ENCODE measurements around the gene KLF5. TPM values are rescaled to one million over a fixed set of nuclear protein-coding genes. Genes with fewer than 3 reads are reported as not detected.

KLF5 gene
- total RNA-seq (10 to 100 TPM in 1 of 9 donors, 1 to 10 TPM in 8; 2.0 to 10.3 (median 4.3) TPM), polyA plus RNA-seq (1 to 10 TPM; 5.3 to 8.5 (median 5.6) TPM)
- long read RNA-seq, donor 1, partial matches to known transcripts = 0 of 1 reads
- long read RNA-seq, donor 1, other reads (novel, unspliced or antisense) = 0 of 1 reads
- long read RNA-seq, donor 2 = 0 reads
- long read RNA-seq, donor 3 = 0 reads
- long read RNA-seq, donor 4 = 0 reads
- long read RNA-seq, donor 5, partial matches to known transcripts = 0 of 3 reads
- long read RNA-seq, donor 5, other reads (novel, unspliced or antisense) = 0 of 3 reads
- long read RNA-seq, donor 6, partial matches to known transcripts = 0 of 1 reads
- long read RNA-seq, donor 6, other reads (novel, unspliced or antisense) = 1 of 1 reads
- long read RNA-seq, donor 7 = 0 reads
- long read RNA-seq, donor 8, partial matches to known transcripts = 0 of 1 reads
- long read RNA-seq, donor 8, other reads (novel, unspliced or antisense) = 0 of 1 reads
- long read RNA-seq, donor 9 = 0 reads
- long read RNA-seq, donor 10, partial matches to known transcripts = 0 of 1 reads
- long read RNA-seq, donor 10, other reads (novel, unspliced or antisense) = 0 of 1 reads

- Histone ChIP-seq H3K9me3 (replicated peaks in 1 of 3) (no peaks in the 10 kb centered on the region), H3K27me3 (peaks cover 18% of the 10 kb centered on the region), H3K4me1 (replicated peaks in 1 of 2) (peaks cover 0 to 5% of the 10 kb centered on the region in 2 donors), H3K4me3 (peak within 1 kb of the TSS in 2 of 4 donors; percentile 59 to 81), H3K27ac (peak within 1 kb of the TSS in 2 of 5 donors; percentile 56 to 81), H3K36me3 (replicated peaks in 1 of 2) (no peaks in the 10 kb centered on the region)
- intact Hi-C loops (cut with DNase I) = no loop called here
- 0 to 1% (median 1%) methylated on average over 13 to 93 of the region's 93 CpGs for WGBS, 4 donors
- DNase-seq = peak; percentile 93 to 97 (median 96)
- TF ChIP-seq POLR2A (IDR thresholded peaks at IDR 0.05) (peak; percentile 52 to 75), CTCF (IDR thresholded peaks at IDR 0.05) (no peak)
These were observed at the start of gene KLF5 for GRCh38 chr13:73058736-73059459. Gene KLF5, plus strand, starts transcription at chr13:73059005. Its CDS starts 323 bp downstream, at chr13:73059328.

GRCh38 chr13:73011751-73012150 is 47.1 kb upstream of the KLF5 start:
- TF ChIP-seq POLR2A (IDR thresholded peaks at IDR 0.05) (no peak), CTCF (IDR thresholded peaks at IDR 0.05) (no peak)
- 84 to 97% (median 92%) methylated on average over 5 of the region's 5 CpGs for WGBS, 4 donors
- H3K36me3 ChIP-seq (replicated peaks in 1 of 2) = peaks cover 0 to 5% of the 10 kb centered on the region in 2 donors
- H3K9me3 ChIP-seq (replicated peaks in 1 of 3) = no peaks in the 10 kb centered on the region
- no peaks in the 10 kb centered on the region for H3K4me1 ChIP-seq (replicated peaks in 1 of 2)
- no peaks in the 10 kb centered on the region for H3K27me3 ChIP-seq
- no peak overlapping the region for H3K4me3 ChIP-seq
- DNase-seq = no peak
- intact Hi-C loops (cut with DNase I) = no loop called here
- H3K27ac ChIP-seq = no peak overlapping the region

GRCh38 chr13:73015805-73016204 is 43.0 kb upstream of the KLF5 start:
- intact Hi-C loops (cut with DNase I) = no loop called here
- no peak overlapping the region for H3K4me3 ChIP-seq
- H3K4me1 ChIP-seq (replicated peaks in 1 of 2) = no peaks in the 10 kb centered on the region
- H3K27ac ChIP-seq = no peak overlapping the region
- H3K36me3 ChIP-seq (replicated peaks in 1 of 2) = peaks cover 0 to 5% of the 10 kb centered on the region in 2 donors
- no peaks in the 10 kb centered on the region for H3K9me3 ChIP-seq (replicated peaks in 1 of 3)
- no peak for DNase-seq
- no peaks in the 10 kb centered on the region for H3K27me3 ChIP-seq
- TF ChIP-seq CTCF (IDR thresholded peaks at IDR 0.05) = no peak
- TF ChIP-seq POLR2A (IDR thresholded peaks at IDR 0.05) = no peak
- 95 to 100% (median 96%) methylated on average over 1 of the region's 1 CpG for WGBS, 4 donors

- Histone ChIP-seq H3K36me3 (replicated peaks in 1 of 2) (peaks cover 0 to 5% of the 10 kb centered on the region in 2 donors), H3K27me3 (no peaks in the 10 kb centered on the region), H3K27ac (no peak overlapping the region), H3K4me1 (replicated peaks in 1 of 2) (no peaks in the 10 kb centered on the region), H3K9me3 (replicated peaks in 1 of 3) (no peaks in the 10 kb centered on the region), H3K4me3 (no peak overlapping the region)
- 93 to 100% (median 96%) methylated on average over 1 of the region's 1 CpG for WGBS, 4 donors
- no peak for DNase-seq
- intact Hi-C loops (cut with DNase I) = no loop called here
- TF ChIP-seq POLR2A (IDR thresholded peaks at IDR 0.05) (no peak), CTCF (IDR thresholded peaks at IDR 0.05) (no peak)
These were observed 40.5 kb upstream of the KLF5 start for GRCh38 chr13:73018336-73018735.

All from adrenal gland (tissue), 19 donors.